ENCODE measurements around the gene PCBD1. TPM values are rescaled to one million over a fixed set of nuclear protein-coding genes. Genes with fewer than 3 reads are reported as not detected.

The PCBD1 gene
- total RNA-seq, 4 donors from 2014 or later = 31.0 to 57.8 (median 52.4) TPM

GRCh38 chr10:70908406-70909296 is 20.3 kb upstream of the PCBD1 start:
- H3K4me3 ChIP-seq = no peak overlapping the region
- intact Hi-C loops (cut with DNase I; ENCODE audit: low total_unique reads) = no loop called here
- ATAC-seq (no peak), DNase-seq (no peak)
- H3K27ac ChIP-seq = no peak overlapping the region
- peaks cover 5 to 7% of the 10 kb centered on the region in 2 donors for H3K4me1 ChIP-seq
- H3K36me3 ChIP-seq = no peaks in the 10 kb centered on the region
- no peaks in the 10 kb centered on the region for H3K27me3 ChIP-seq
- TF ChIP-seq POLR2A (IDR thresholded peaks at IDR 0.05) = no peak
- no peak for TF ChIP-seq CTCF (IDR thresholded peaks at IDR 0.05 in 4 of 5, conservative IDR thresholded peaks at IDR 0.05 in 1 of 5)
- in situ Hi-C loops (cut with MboI; ENCODE audit: low sequenced_read_pairs in 4 of 4) = no loop called here
- H3K9me3 ChIP-seq = no peaks in the 10 kb centered on the region

- intact Hi-C loops (cut with DNase I; ENCODE audit: low total_unique reads) (no loop called here), in situ Hi-C loops (cut with MboI; ENCODE audit: low sequenced_read_pairs in 4 of 4) (no loop called here)
- no peak for ATAC-seq
- DNase-seq = no peak
- no peak overlapping the region for H3K27ac ChIP-seq
- TF ChIP-seq CTCF (IDR thresholded peaks at IDR 0.05 in 4 of 5, conservative IDR thresholded peaks at IDR 0.05 in 1 of 5) (no peak), POLR2A (IDR thresholded peaks at IDR 0.05) (no peak)
- no peaks in the 10 kb centered on the region for H3K9me3 ChIP-seq
- H3K36me3 ChIP-seq = no peaks in the 10 kb centered on the region
- peaks cover 5 to 7% of the 10 kb centered on the region in 2 donors for H3K4me1 ChIP-seq
- no peak overlapping the region for H3K4me3 ChIP-seq
- no peaks in the 10 kb centered on the region for H3K27me3 ChIP-seq
Measured at GRCh38 chr10:70907637-70908405, 19.5 kb upstream of the PCBD1 start.

GRCh38 chr10:70906953-70907636 is 18.7 kb upstream of the PCBD1 start:
- H3K4me1 ChIP-seq = peaks cover 5 to 7% of the 10 kb centered on the region in 2 donors
- TF ChIP-seq CTCF (IDR thresholded peaks at IDR 0.05 in 4 of 5, conservative IDR thresholded peaks at IDR 0.05 in 1 of 5) (no peak), POLR2A (IDR thresholded peaks at IDR 0.05) (no peak)
- no peaks in the 10 kb centered on the region for H3K36me3 ChIP-seq
- DNase-seq (no peak), ATAC-seq (no peak)
- H3K9me3 ChIP-seq = no peaks in the 10 kb centered on the region
- H3K27ac ChIP-seq = no peak overlapping the region
- in situ Hi-C loops (cut with MboI; ENCODE audit: low sequenced_read_pairs in 4 of 4) (no loop called here), intact Hi-C loops (cut with DNase I; ENCODE audit: low total_unique reads) (no loop called here)
- no peak overlapping the region for H3K4me3 ChIP-seq
- H3K27me3 ChIP-seq = no peaks in the 10 kb centered on the region

GRCh38 chr10:70906031-70906783 is 17.8 kb upstream of the PCBD1 start:
- no peaks in the 10 kb centered on the region for H3K9me3 ChIP-seq
- in situ Hi-C loops (cut with MboI; ENCODE audit: low sequenced_read_pairs in 4 of 4) = no loop called here
- no peaks in the 10 kb centered on the region for H3K36me3 ChIP-seq
- peaks cover 5 to 7% of the 10 kb centered on the region in 2 donors for H3K4me1 ChIP-seq
- DNase-seq (no peak), ATAC-seq (no peak)
- no peaks in the 10 kb centered on the region for H3K27me3 ChIP-seq
- no peak overlapping the region for H3K27ac ChIP-seq
- TF ChIP-seq POLR2A (IDR thresholded peaks at IDR 0.05) (no peak), CTCF (IDR thresholded peaks at IDR 0.05 in 4 of 5, conservative IDR thresholded peaks at IDR 0.05 in 1 of 5) (no peak)
- intact Hi-C loops (cut with DNase I; ENCODE audit: low total_unique reads) = no loop called here
- no peak overlapping the region for H3K4me3 ChIP-seq

Measured in gastrocnemius medialis (tissue), 4 donors.